NCI-H2227 (cell line): ENCODE results near the gene ELP1.
A peak's percentile ranks its signal among the peaks of the same experiment; 100 is the strongest.
"Not testable (repeated sequence)": the region's sequence is repeated elsewhere in the genome, so short reads cannot be mapped to it uniquely, and the experiment has no call there.

Experiments
- DNase-seq: peaks from one replicate; lab custom pipeline; 2025; ENCODE audit not compliant: unreplicated experiment; lab: John Stamatoyannopoulos, UW

Gene ELP1

GRCh38 chr9:108933718-108934322, at the start of gene ELP1:
ELP1 (minus strand) TSS chr9:108934124; CDS start chr9:108931146, 2,978 bp downstream.
- peak; percentile 94 for DNase-seq

- DNase-seq, result peak; percentile 0
Measured at GRCh38 chr9:108980893-108981292, 47.0 kb upstream of the ELP1 start.

- no peak for DNase-seq
Measured at GRCh38 chr9:108978205-108978604, 44.3 kb upstream of the ELP1 start.

GRCh38 chr9:108973895-108974294, 40.0 kb upstream of the ELP1 start:
- no peak for DNase-seq

GRCh38 chr9:108972626-108973209, 38.8 kb upstream of the ELP1 start:
- no peak for DNase-seq

- no peak for DNase-seq
Measured at GRCh38 chr9:108972186-108972585, 38.3 kb upstream of the ELP1 start.

GRCh38 chr9:108971392-108971791, 37.5 kb upstream of the ELP1 start:
- DNase-seq, result not testable (repeated sequence)

- DNase-seq, result no peak
Measured at GRCh38 chr9:108967916-108968315, 34.0 kb upstream of the ELP1 start.

- no peak for DNase-seq
Measured at GRCh38 chr9:108963459-108964143, 29.7 kb upstream of the ELP1 start.

- DNase-seq, result no peak
Measured at GRCh38 chr9:108961151-108961550, 27.2 kb upstream of the ELP1 start.

- DNase-seq, result no peak
Measured at GRCh38 chr9:108960331-108960730, 26.4 kb upstream of the ELP1 start.

- DNase-seq, result no peak
Measured at GRCh38 chr9:108956631-108957026, 22.7 kb upstream of the ELP1 start.

- DNase-seq, result no peak
Measured at GRCh38 chr9:108956022-108956630, 22.2 kb upstream of the ELP1 start.

GRCh38 chr9:108953983-108954574, 20.2 kb upstream of the ELP1 start:
- peak; percentile 31 for DNase-seq

GRCh38 chr9:108951578-108951977, 17.7 kb upstream of the ELP1 start:
- no peak for DNase-seq

GRCh38 chr9:108950168-108950567, 16.2 kb upstream of the ELP1 start:
- no peak for DNase-seq

- no peak for DNase-seq
Measured at GRCh38 chr9:108939975-108940374, 6.1 kb upstream of the ELP1 start.

GRCh38 chr9:108937561-108938305, 3.8 kb upstream of the ELP1 start:
- DNase-seq, result no peak

- DNase-seq, result peak; percentile 87
Measured at GRCh38 chr9:108934323-108934893, 484 bp upstream of the ELP1 start, which contains the start of gene ABITRAM. ABITRAM (plus strand) TSS chr9:108934400; CDS start chr9:108934487, 87 bp downstream.

- no peak for DNase-seq
Measured at GRCh38 chr9:108933231-108933717, 650 bp downstream of the ELP1 start.
